ENCODE measurements around the gene RNU6-1.
A peak's percentile ranks its signal among the peaks of the same experiment; 100 is the strongest.

- TF ChIP-seq CTCF (IDR thresholded peaks at IDR 0.05) (no peak), POLR2A (IDR thresholded peaks at IDR 0.05) (no peak), EP300 (IDR thresholded peaks at IDR 0.05) (peak in 2 of 4 donors; percentile 4 to 63)
These were observed 44.8 kb upstream of the RNU6-1 start for GRCh38 chr15:67884514-67885174.

Data from sigmoid colon (tissue), 4 donors.